ENCODE results near the gene LMOD2.
"Not testable (repeated sequence)": the region's sequence is repeated elsewhere in the genome, so short reads cannot be mapped to it uniquely, and the experiment has no call there.

Gene LMOD2

GRCh38 chr7:123625254-123625653 lies 30.4 kb upstream of the LMOD2 start:
- Histone ChIP-seq H3K4me1 (ENCODE audit: control insufficient read depth in 1 of 2, insufficient read depth in 2 of 2, low read length in 2 of 2) (no peaks in the 10 kb centered on the region), H3K9ac (ENCODE audit: low read depth in 1 of 2, low read length in 2 of 2) (no peak overlapping the region), H3K4me3 (ENCODE audit: low read depth in 1 of 2, low read length in 2 of 2) (no peak overlapping the region), H3K27ac (ENCODE audit: low read depth, low read length) (no peak overlapping the region), H3K36me3 (ENCODE audit: control insufficient read depth in 1 of 2, insufficient read depth in 2 of 2, low read length in 2 of 2) (no peaks in the 10 kb centered on the region), H3K9me3 (ENCODE audit: control insufficient read depth in 1 of 2, low read length in 2 of 2) (no peaks in the 10 kb centered on the region), H3K27me3 (ENCODE audit: control insufficient read depth in 1 of 2, insufficient read depth in 2 of 2, low read length in 2 of 2) (no peaks in the 10 kb centered on the region)

GRCh38 chr7:123627851-123628250 lies 27.8 kb upstream of the LMOD2 start:
- Histone ChIP-seq H3K4me1 (ENCODE audit: control insufficient read depth in 1 of 2, insufficient read depth in 2 of 2, low read length in 2 of 2) (no peaks in the 10 kb centered on the region), H3K4me3 (ENCODE audit: low read depth in 1 of 2, low read length in 2 of 2) (no peak overlapping the region), H3K27ac (ENCODE audit: low read depth, low read length) (no peak overlapping the region), H3K36me3 (ENCODE audit: control insufficient read depth in 1 of 2, insufficient read depth in 2 of 2, low read length in 2 of 2) (no peaks in the 10 kb centered on the region), H3K9ac (ENCODE audit: low read depth in 1 of 2, low read length in 2 of 2) (no peak overlapping the region), H3K9me3 (ENCODE audit: control insufficient read depth in 1 of 2, low read length in 2 of 2) (no peaks in the 10 kb centered on the region), H3K27me3 (ENCODE audit: control insufficient read depth in 1 of 2, insufficient read depth in 2 of 2, low read length in 2 of 2) (no peaks in the 10 kb centered on the region)

- no peaks in the 10 kb centered on the region for H3K4me1 ChIP-seq (ENCODE audit: control insufficient read depth in 1 of 2, insufficient read depth in 2 of 2, low read length in 2 of 2)
- no peaks in the 10 kb centered on the region for H3K9me3 ChIP-seq (ENCODE audit: control insufficient read depth in 1 of 2, low read length in 2 of 2)
- H3K36me3 ChIP-seq (ENCODE audit: control insufficient read depth in 1 of 2, insufficient read depth in 2 of 2, low read length in 2 of 2) = no peaks in the 10 kb centered on the region
- H3K27ac ChIP-seq (ENCODE audit: low read depth, low read length) = no peak overlapping the region
- no peak overlapping the region for H3K4me3 ChIP-seq (ENCODE audit: low read depth in 1 of 2, low read length in 2 of 2)
- no peak overlapping the region for H3K9ac ChIP-seq (ENCODE audit: low read depth in 1 of 2, low read length in 2 of 2)
- no peaks in the 10 kb centered on the region for H3K27me3 ChIP-seq (ENCODE audit: control insufficient read depth in 1 of 2, insufficient read depth in 2 of 2, low read length in 2 of 2)
Observed at GRCh38 chr7:123628829-123629228, 26.8 kb upstream of the LMOD2 start.

GRCh38 chr7:123629281-123629680 lies 26.4 kb upstream of the LMOD2 start:
- Histone ChIP-seq H3K4me1 (ENCODE audit: control insufficient read depth in 1 of 2, insufficient read depth in 2 of 2, low read length in 2 of 2) (no peaks in the 10 kb centered on the region), H3K27me3 (ENCODE audit: control insufficient read depth in 1 of 2, insufficient read depth in 2 of 2, low read length in 2 of 2) (no peaks in the 10 kb centered on the region), H3K9me3 (ENCODE audit: control insufficient read depth in 1 of 2, low read length in 2 of 2) (no peaks in the 10 kb centered on the region), H3K4me3 (ENCODE audit: low read depth in 1 of 2, low read length in 2 of 2) (no peak overlapping the region), H3K27ac (ENCODE audit: low read depth, low read length) (no peak overlapping the region), H3K9ac (ENCODE audit: low read depth in 1 of 2, low read length in 2 of 2) (no peak overlapping the region), H3K36me3 (ENCODE audit: control insufficient read depth in 1 of 2, insufficient read depth in 2 of 2, low read length in 2 of 2) (no peaks in the 10 kb centered on the region)

GRCh38 chr7:123632808-123633207 lies 22.9 kb upstream of the LMOD2 start:
- Histone ChIP-seq H3K9me3 (ENCODE audit: control insufficient read depth in 1 of 2, low read length in 2 of 2) (no peaks in the 10 kb centered on the region), H3K9ac (ENCODE audit: low read depth in 1 of 2, low read length in 2 of 2) (no peak overlapping the region), H3K27ac (ENCODE audit: low read depth, low read length) (no peak overlapping the region), H3K4me3 (ENCODE audit: low read depth in 1 of 2, low read length in 2 of 2) (no peak overlapping the region), H3K36me3 (ENCODE audit: control insufficient read depth in 1 of 2, insufficient read depth in 2 of 2, low read length in 2 of 2) (no peaks in the 10 kb centered on the region), H3K4me1 (ENCODE audit: control insufficient read depth in 1 of 2, insufficient read depth in 2 of 2, low read length in 2 of 2) (no peaks in the 10 kb centered on the region), H3K27me3 (ENCODE audit: control insufficient read depth in 1 of 2, insufficient read depth in 2 of 2, low read length in 2 of 2) (no peaks in the 10 kb centered on the region)

GRCh38 chr7:123633553-123633952 lies 22.1 kb upstream of the LMOD2 start:
- Histone ChIP-seq H3K4me3 (ENCODE audit: low read depth in 1 of 2, low read length in 2 of 2) (no peak overlapping the region), H3K9ac (ENCODE audit: low read depth in 1 of 2, low read length in 2 of 2) (no peak overlapping the region), H3K27me3 (ENCODE audit: control insufficient read depth in 1 of 2, insufficient read depth in 2 of 2, low read length in 2 of 2) (no peaks in the 10 kb centered on the region), H3K36me3 (ENCODE audit: control insufficient read depth in 1 of 2, insufficient read depth in 2 of 2, low read length in 2 of 2) (no peaks in the 10 kb centered on the region), H3K27ac (ENCODE audit: low read depth, low read length) (no peak overlapping the region), H3K9me3 (ENCODE audit: control insufficient read depth in 1 of 2, low read length in 2 of 2) (no peaks in the 10 kb centered on the region), H3K4me1 (ENCODE audit: control insufficient read depth in 1 of 2, insufficient read depth in 2 of 2, low read length in 2 of 2) (no peaks in the 10 kb centered on the region)

- H3K9me3 ChIP-seq (ENCODE audit: control insufficient read depth in 1 of 2, low read length in 2 of 2); H3K9ac ChIP-seq (ENCODE audit: low read depth in 1 of 2, low read length in 2 of 2); H3K36me3 ChIP-seq (ENCODE audit: control insufficient read depth in 1 of 2, insufficient read depth in 2 of 2, low read length in 2 of 2); H3K27ac ChIP-seq (ENCODE audit: low read depth, low read length); H3K27me3 ChIP-seq (ENCODE audit: control insufficient read depth in 1 of 2, insufficient read depth in 2 of 2, low read length in 2 of 2); H3K4me3 ChIP-seq (ENCODE audit: low read depth in 1 of 2, low read length in 2 of 2); H3K4me1 ChIP-seq (ENCODE audit: control insufficient read depth in 1 of 2, insufficient read depth in 2 of 2, low read length in 2 of 2): not testable (repeated sequence)
Observed at GRCh38 chr7:123634011-123634573, 21.6 kb upstream of the LMOD2 start.

GRCh38 chr7:123635551-123636359 lies 19.9 kb upstream of the LMOD2 start:
- Histone ChIP-seq H3K9ac (ENCODE audit: low read depth in 1 of 2, low read length in 2 of 2) (no peak overlapping the region), H3K36me3 (ENCODE audit: control insufficient read depth in 1 of 2, insufficient read depth in 2 of 2, low read length in 2 of 2) (no peaks in the 10 kb centered on the region), H3K4me3 (ENCODE audit: low read depth in 1 of 2, low read length in 2 of 2) (no peak overlapping the region), H3K27me3 (ENCODE audit: control insufficient read depth in 1 of 2, insufficient read depth in 2 of 2, low read length in 2 of 2) (peaks cover 0 to 4% of the 10 kb centered on the region in 2 donors), H3K27ac (ENCODE audit: low read depth, low read length) (no peak overlapping the region), H3K4me1 (ENCODE audit: control insufficient read depth in 1 of 2, insufficient read depth in 2 of 2, low read length in 2 of 2) (no peaks in the 10 kb centered on the region), H3K9me3 (ENCODE audit: control insufficient read depth in 1 of 2, low read length in 2 of 2) (no peaks in the 10 kb centered on the region)

- Histone ChIP-seq H3K36me3 (ENCODE audit: control insufficient read depth in 1 of 2, insufficient read depth in 2 of 2, low read length in 2 of 2) (no peaks in the 10 kb centered on the region), H3K27me3 (ENCODE audit: control insufficient read depth in 1 of 2, insufficient read depth in 2 of 2, low read length in 2 of 2) (peaks cover 0 to 4% of the 10 kb centered on the region in 2 donors), H3K9me3 (ENCODE audit: control insufficient read depth in 1 of 2, low read length in 2 of 2) (no peaks in the 10 kb centered on the region), H3K27ac (ENCODE audit: low read depth, low read length) (no peak overlapping the region), H3K9ac (ENCODE audit: low read depth in 1 of 2, low read length in 2 of 2) (no peak overlapping the region), H3K4me3 (ENCODE audit: low read depth in 1 of 2, low read length in 2 of 2) (no peak overlapping the region), H3K4me1 (ENCODE audit: control insufficient read depth in 1 of 2, insufficient read depth in 2 of 2, low read length in 2 of 2) (no peaks in the 10 kb centered on the region)
Observed at GRCh38 chr7:123637203-123637602, 18.5 kb upstream of the LMOD2 start.

- no peaks in the 10 kb centered on the region for H3K36me3 ChIP-seq (ENCODE audit: control insufficient read depth in 1 of 2, insufficient read depth in 2 of 2, low read length in 2 of 2)
- H3K9ac ChIP-seq (ENCODE audit: low read depth in 1 of 2, low read length in 2 of 2) = no peak overlapping the region
- no peak overlapping the region for H3K4me3 ChIP-seq (ENCODE audit: low read depth in 1 of 2, low read length in 2 of 2)
- H3K4me1 ChIP-seq (ENCODE audit: control insufficient read depth in 1 of 2, insufficient read depth in 2 of 2, low read length in 2 of 2) = no peaks in the 10 kb centered on the region
- peaks cover 0 to 4% of the 10 kb centered on the region in 2 donors for H3K27me3 ChIP-seq (ENCODE audit: control insufficient read depth in 1 of 2, insufficient read depth in 2 of 2, low read length in 2 of 2)
- H3K27ac ChIP-seq (ENCODE audit: low read depth, low read length) = no peak overlapping the region
- no peaks in the 10 kb centered on the region for H3K9me3 ChIP-seq (ENCODE audit: control insufficient read depth in 1 of 2, low read length in 2 of 2)
Observed at GRCh38 chr7:123637878-123638277, 17.8 kb upstream of the LMOD2 start.

All from duodenal mucosa (tissue), 2 donors.